Skeletal muscle tissue (tissue), 4 donors: ENCODE data around the gene SLX4IP. TPM values are rescaled to one million over a fixed set of nuclear protein-coding genes. Genes with fewer than 3 reads are reported as not detected.
"Not testable (repeated sequence)": the region's sequence is repeated elsewhere in the genome, so short reads cannot be mapped to it uniquely, and the experiment has no call there.

Experiments used
- H3K27ac ChIP-seq: one replicate; pipeline ENCODE4 v1.7.0; 2013; ENCODE audit warnings: mild to moderate bottlenecking, low read depth, low read length, inconsistent platforms
- H3K27me3 ChIP-seq, 3 donors: one replicate each; pipeline ENCODE4 v1.7.0; 2013; ENCODE audit warnings: low read length in 3 of 3; ENCODE audit not compliant: control insufficient read depth in 3 of 3, insufficient read depth in 3 of 3
- H3K36me3 ChIP-seq, 3 donors: one replicate each; pipeline ENCODE4 v1.7.0; 2013; ENCODE audit warnings: low read length in 3 of 3; ENCODE audit not compliant: control insufficient read depth in 3 of 3, insufficient read depth in 3 of 3
- H3K4me1 ChIP-seq, 3 donors: one replicate each; pipeline ENCODE4 v1.7.0; 2013; ENCODE audit warnings: low read length in 3 of 3, mild to moderate bottlenecking in 3 of 3; ENCODE audit not compliant: control insufficient read depth in 3 of 3, insufficient read depth in 3 of 3
- H3K4me3 ChIP-seq, 3 donors: one replicate each; pipeline ENCODE4 v1.7.0; 2013; ENCODE audit warnings: low read length in 3 of 3
- H3K9ac ChIP-seq, 3 donors: one replicate each; pipeline ENCODE4 v1.7.0; 2013; ENCODE audit warnings: low read length in 3 of 3, mild to moderate bottlenecking in 3 of 3, moderate library complexity in 2 of 3, low read depth in 1 of 3
- H3K9me3 ChIP-seq, 3 donors: one replicate each; pipeline ENCODE4 v1.7.0; 2013; ENCODE audit warnings: low read length in 3 of 3; ENCODE audit not compliant: control insufficient read depth in 3 of 3
- total RNA-seq: library from RNA; depleted of rRNA; stranded (reverse); fragments of >200 nt; gene quantifications from one replicate; pipeline ENCODE4 v1.2.3, GENCODE V29; 2014
- donor health status: Osteomylitis.

SLX4IP gene
- total RNA-seq, result 4.2 TPM

DNA sequence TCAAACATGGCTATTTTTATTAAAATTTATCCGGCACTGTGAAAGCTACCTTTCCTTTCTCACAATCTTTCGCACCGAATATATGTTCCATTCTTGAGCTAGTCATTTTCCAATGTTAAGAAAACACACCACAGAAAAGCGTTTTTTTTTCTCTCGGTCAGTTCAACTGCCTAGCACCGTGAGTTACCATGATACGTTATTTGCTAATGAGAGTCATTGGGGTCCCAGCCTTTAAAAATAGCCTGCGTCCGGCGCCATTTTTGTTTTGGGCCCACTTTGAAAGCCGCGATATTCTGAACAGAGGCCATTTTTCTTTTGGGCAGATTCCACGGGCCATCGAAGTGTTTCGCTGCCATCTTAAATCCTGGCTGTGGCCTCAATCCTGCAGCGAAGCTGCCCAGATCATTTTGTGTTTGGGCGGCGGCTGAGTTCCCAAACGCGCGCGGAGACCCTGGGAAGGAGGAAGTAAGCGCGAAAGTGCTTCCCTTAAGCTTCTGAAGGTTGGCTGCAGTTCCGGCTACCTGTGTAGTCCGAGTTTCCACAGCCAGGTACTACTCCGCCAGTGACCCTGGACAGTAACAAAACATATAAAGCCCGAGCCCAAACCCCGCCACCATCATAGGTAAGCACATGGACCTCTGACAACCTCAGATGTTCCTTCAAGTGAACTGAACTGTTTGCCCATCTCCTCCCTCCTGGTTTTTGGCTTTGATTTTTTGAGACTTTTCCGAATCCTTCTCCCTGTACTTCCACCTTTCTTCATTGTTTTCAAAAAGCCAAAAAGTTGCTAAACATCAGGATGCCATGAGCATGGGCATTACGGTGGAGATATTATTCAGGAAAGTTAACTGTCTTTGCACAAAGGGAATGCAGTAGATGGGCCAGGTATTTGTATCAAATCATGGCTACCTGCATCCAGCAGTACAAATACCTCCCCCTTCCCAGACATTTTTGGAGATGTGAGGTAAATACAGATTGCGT lies at the start of gene SLX4IP:
SLX4IP (plus strand) TSS at position 474 of the 981 bp plus-strand sequence. CDS start 22,900 bp downstream, outside the sequence.
- H3K4me1 ChIP-seq, result peaks cover 11 to 24% (median 24%) of the 10 kb centered on the region in 3 donors
- peak within 1 kb of the TSS; percentile 87 to 93 (median 91) for H3K4me3 ChIP-seq
- peak within 1 kb of the TSS; percentile 87 to 96 (median 92) for H3K9ac ChIP-seq
- H3K36me3 ChIP-seq, result peaks cover 0 to 3% (median 0%) of the 10 kb centered on the region in 3 donors
- no peaks in the 10 kb centered on the region for H3K9me3 ChIP-seq
- H3K27ac ChIP-seq, result peak within 1 kb of the TSS; percentile 91
- H3K27me3 ChIP-seq, result no peaks in the 10 kb centered on the region

DNA sequence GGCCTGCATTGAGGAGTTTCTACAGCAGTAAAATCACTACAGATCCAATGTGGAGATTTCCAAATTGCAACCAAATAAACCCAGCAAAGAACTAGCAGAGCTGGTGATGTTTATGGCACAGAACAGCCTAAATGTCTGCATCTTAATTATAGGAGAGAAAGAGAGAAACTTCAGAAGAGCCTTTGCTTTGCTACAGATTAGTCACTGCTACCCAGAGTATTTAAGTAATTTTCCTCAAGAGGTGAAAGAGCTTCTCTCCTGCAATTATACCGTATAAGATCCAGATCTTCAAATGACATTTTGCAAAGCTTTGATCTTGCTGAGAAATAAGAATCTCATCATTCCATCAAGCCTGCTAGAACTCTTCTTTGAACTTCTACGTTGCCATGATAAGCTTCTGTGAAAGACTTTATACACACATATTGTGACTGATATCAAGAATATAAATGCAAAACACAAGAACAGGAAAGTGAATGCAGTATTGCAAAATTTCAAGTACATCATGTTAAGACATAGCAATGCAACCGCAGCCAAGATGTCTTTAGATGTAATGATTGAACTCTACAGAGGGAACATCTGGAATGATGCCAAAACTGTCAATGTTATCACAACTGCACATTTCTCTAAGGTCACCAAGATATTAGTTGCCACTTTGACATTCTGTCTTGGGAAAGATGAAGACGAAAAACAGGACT lies 49.1 kb upstream of the SLX4IP start:
- H3K9me3 ChIP-seq, result no peaks in the 10 kb centered on the region
- H3K9ac ChIP-seq, result no peak overlapping the region
- no peak overlapping the region for H3K4me3 ChIP-seq
- no peaks in the 10 kb centered on the region for H3K36me3 ChIP-seq
- no peaks in the 10 kb centered on the region for H3K4me1 ChIP-seq
- H3K27ac ChIP-seq, result no peak overlapping the region
- no peaks in the 10 kb centered on the region for H3K27me3 ChIP-seq

DNA sequence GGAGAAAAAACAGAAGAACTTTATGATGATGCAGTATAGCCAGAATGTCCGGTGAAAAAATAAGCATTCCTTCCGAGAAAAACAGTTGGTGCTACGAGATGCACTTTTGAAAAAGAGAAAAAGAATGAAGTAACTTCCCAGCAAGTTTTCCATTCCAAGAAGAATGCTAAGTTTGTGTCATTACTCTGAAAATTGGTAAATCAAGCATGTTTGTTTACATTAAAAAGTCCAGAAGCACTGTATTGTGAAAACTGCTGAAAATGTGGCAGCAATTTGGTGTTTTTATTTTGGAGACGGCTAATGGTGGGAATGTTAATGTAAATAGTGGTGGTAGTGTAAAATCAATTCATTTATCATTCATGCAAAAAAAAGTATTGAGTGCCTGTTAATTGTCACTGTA lies 47.4 kb upstream of the SLX4IP start:
- Histone ChIP-seq H3K36me3 (no peaks in the 10 kb centered on the region), H3K9ac (no peak overlapping the region), H3K27me3 (no peaks in the 10 kb centered on the region), H3K4me3 (no peak overlapping the region), H3K9me3 (no peaks in the 10 kb centered on the region), H3K4me1 (no peaks in the 10 kb centered on the region), H3K27ac (no peak overlapping the region)

DNA sequence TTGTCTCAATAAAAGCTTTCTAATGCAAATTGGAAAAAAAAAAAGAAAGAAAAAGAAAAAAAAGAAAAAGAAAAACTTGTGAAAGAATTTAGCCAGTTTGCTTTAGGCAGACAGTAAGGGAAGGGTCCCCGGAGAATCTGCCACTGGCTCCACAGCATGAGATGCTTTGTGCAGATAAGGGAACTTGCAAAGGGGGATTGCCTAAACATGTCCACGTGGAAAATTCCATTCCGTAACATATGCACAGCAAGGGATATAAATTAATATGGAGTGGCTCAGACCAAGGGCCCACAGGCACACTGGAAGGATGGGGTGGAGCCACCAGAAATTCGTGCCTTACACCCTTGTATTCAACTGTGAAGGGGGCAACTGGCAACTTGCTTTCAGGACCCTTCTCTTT lies 46.5 kb upstream of the SLX4IP start:
- H3K36me3 ChIP-seq, result no peaks in the 10 kb centered on the region
- H3K27me3 ChIP-seq, result no peaks in the 10 kb centered on the region
- H3K4me1 ChIP-seq, result no peaks in the 10 kb centered on the region
- H3K27ac ChIP-seq, result no peak overlapping the region
- no peak overlapping the region for H3K4me3 ChIP-seq
- H3K9me3 ChIP-seq, result no peaks in the 10 kb centered on the region
- H3K9ac ChIP-seq, result no peak overlapping the region

DNA sequence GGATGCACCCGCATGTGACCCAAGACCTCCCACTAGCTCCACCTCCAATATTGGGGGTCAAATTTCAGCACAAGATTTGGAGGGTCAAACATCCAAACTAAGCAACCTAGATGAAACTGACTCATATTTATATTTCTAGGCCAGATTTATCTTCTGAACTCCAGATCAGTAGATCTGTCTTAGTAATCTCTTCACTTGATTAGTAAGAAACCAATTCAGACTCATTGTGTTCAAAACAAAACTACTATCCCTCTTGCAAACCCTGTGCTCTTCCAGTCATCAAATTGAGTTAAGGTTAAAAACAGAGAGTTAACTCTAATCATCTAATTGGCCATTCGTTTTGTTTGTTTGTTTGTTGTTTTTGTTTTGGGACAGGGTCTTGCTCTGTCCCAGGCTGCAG lies 44.4 kb upstream of the SLX4IP start:
- Histone ChIP-seq H3K4me3 (no peak overlapping the region), H3K4me1 (no peaks in the 10 kb centered on the region), H3K27me3 (no peaks in the 10 kb centered on the region), H3K36me3 (no peaks in the 10 kb centered on the region), H3K9me3 (no peaks in the 10 kb centered on the region), H3K9ac (no peak overlapping the region), H3K27ac (no peak overlapping the region)

DNA sequence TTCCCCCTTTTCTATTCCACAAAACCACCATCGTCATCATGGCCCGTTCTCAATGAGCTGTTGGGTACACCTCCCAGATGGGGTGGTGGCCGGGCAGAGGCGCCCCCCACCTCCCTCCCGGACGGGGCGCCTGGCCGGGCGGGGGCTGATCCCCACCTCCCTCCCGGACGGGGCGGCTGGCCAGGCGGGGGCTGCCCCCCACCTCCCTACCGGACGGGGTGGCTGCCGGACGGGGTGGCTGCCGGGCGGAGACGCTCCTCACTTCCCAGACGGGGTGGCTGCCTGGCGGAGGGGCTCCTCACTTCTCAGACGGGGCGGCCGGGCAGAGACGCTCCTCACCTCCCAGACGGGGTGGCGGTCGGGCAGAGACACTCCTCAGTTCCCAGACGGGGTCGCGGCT lies 40.4 kb upstream of the SLX4IP start:
- H3K27ac ChIP-seq, H3K36me3 ChIP-seq, H3K27me3 ChIP-seq, H3K9ac ChIP-seq, H3K4me1 ChIP-seq, H3K4me3 ChIP-seq, H3K9me3 ChIP-seq: not testable (repeated sequence)

DNA sequence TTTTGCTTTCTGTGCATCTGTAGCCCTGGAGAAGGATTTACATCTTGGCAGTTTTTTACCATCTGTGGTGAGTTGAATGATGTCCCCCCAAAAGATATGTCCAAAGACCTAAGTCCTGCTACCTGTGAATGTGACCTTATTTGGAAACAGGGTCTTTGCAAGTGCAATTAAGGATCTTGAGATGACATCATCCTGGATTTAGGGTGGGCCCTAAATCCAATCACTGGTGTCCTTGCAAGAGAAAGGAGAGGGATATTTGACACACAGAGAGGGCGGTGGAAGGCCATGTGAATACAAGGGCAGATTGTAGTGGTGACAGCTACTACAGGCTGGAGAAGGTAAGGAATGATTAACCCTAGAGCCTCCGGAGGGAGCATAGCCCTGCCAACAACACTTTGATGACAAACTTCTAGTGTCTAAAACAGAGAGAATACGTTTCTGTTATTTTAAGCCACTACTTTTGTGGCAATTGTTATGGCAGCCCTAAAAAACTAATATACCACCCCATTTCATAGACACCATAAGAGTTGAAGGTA lies 36.2 kb upstream of the SLX4IP start:
- H3K4me1 ChIP-seq, result no peaks in the 10 kb centered on the region
- H3K36me3 ChIP-seq, result no peaks in the 10 kb centered on the region
- H3K4me3 ChIP-seq, result no peak overlapping the region
- H3K9ac ChIP-seq, result no peak overlapping the region
- no peaks in the 10 kb centered on the region for H3K27me3 ChIP-seq
- no peak overlapping the region for H3K27ac ChIP-seq
- H3K9me3 ChIP-seq, result no peaks in the 10 kb centered on the region

DNA sequence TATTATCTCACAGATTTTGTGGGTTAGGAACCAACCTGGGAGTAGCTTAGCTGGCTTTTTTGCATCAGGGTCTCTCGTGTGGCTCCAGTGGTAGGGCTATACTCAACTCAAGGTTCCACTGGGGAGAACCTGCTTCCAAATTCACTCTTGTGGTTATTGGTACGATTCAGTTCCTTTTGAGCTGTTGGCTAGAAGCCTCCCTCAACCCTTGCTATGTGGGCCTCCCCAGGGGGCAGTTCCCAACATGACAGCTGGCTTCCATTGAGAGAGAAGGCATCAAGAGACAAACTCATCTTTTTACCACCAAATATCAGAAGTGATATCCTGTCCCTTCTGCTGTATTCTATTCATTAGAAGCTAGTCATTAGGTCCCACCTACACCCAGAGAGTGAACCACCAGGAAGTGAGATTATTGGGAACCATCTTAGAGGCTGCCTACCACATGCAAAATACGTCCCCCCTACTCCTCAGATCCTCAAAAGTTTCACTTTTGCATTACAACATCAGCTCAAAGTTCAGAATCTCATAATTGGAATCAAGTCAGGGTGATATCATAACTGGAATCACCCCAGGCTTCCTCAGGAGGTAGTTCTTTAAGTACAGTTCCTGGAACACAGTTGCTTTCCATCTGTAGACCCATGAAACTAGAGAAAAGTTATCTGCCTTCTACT lies 32.0 kb upstream of the SLX4IP start:
- Histone ChIP-seq H3K9me3 (no peaks in the 10 kb centered on the region), H3K36me3 (peaks cover 3 to 13% (median 9%) of the 10 kb centered on the region in 3 donors), H3K27ac (no peak overlapping the region), H3K4me3 (no peak overlapping the region), H3K9ac (no peak overlapping the region), H3K4me1 (no peaks in the 10 kb centered on the region), H3K27me3 (no peaks in the 10 kb centered on the region)

DNA sequence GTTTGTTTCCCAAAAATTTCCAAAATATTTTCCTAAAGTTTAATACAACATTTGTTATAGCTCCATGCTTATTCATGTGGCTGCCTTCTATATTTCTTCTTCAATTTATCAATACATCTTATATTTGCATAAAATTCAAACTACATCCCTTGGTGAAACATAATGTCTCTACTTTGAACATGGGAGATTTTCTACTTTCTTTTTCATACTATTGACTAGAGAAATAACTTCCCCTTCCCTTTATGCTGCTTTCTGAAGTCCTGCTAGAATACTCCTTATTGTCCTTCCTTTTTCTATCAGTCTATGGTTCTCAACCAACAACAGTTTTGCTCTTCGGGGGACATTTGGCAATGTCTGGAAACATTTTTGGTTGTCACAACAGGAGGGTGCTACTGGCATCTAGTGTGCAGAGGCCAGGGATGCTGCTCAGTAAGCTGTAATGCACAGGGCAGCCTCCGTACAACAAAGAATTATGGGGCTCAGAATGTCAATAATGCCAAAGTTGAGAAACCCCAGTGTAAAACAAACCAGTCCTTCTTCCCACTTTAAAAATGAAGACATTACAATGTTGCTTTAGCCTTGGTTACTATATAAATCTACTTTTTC lies 31.0 kb upstream of the SLX4IP start:
- Histone ChIP-seq H3K27me3 (no peaks in the 10 kb centered on the region), H3K36me3 (peaks cover 3 to 13% (median 9%) of the 10 kb centered on the region in 3 donors), H3K9me3 (no peaks in the 10 kb centered on the region), H3K9ac (no peak overlapping the region), H3K27ac (no peak overlapping the region), H3K4me1 (no peaks in the 10 kb centered on the region), H3K4me3 (no peak overlapping the region)
